ENCODE measurements around the gene SCN10A.

SCN10A gene

GRCh38 chr3:38720465-38720864 lies 95.6 kb downstream of the SCN10A start:
- DNase-seq (ENCODE audit: low read depth, low spot score): no peak

- no peak for DNase-seq (ENCODE audit: low read depth, low spot score)
These were observed 98.4 kb downstream of the SCN10A start for GRCh38 chr3:38717355-38718240.

GRCh38 chr3:38713121-38713520 lies 102.9 kb downstream of the SCN10A start:
- DNase-seq (ENCODE audit: low read depth, low spot score): no peak

GRCh38 chr3:38711321-38711720 lies 104.7 kb downstream of the SCN10A start:
- no peak for DNase-seq (ENCODE audit: low read depth, low spot score)

GRCh38 chr3:38707730-38708129 lies 108.3 kb downstream of the SCN10A start:
- no peak for DNase-seq (ENCODE audit: low read depth, low spot score)

- no peak for DNase-seq (ENCODE audit: low read depth, low spot score)
These were observed 109.1 kb downstream of the SCN10A start for GRCh38 chr3:38706961-38707360.

GRCh38 chr3:38702231-38702630 lies 113.8 kb downstream of the SCN10A start:
- DNase-seq (ENCODE audit: low read depth, low spot score): no peak

GRCh38 chr3:38698760-38699159 lies 117.3 kb downstream of the SCN10A start:
- no peak for DNase-seq (ENCODE audit: low read depth, low spot score)

GRCh38 chr3:38698061-38698460 lies 118.0 kb downstream of the SCN10A start:
- no peak for DNase-seq (ENCODE audit: low read depth, low spot score)

- no peak for DNase-seq (ENCODE audit: low read depth, low spot score)
These were observed 120.0 kb downstream of the SCN10A start for GRCh38 chr3:38696034-38696433.

- DNase-seq (ENCODE audit: low read depth, low spot score): no peak
These were observed 125.8 kb downstream of the SCN10A start for GRCh38 chr3:38690185-38690584.

- DNase-seq (ENCODE audit: low read depth, low spot score): no peak
These were observed 126.2 kb downstream of the SCN10A start for GRCh38 chr3:38689774-38690173.

GRCh38 chr3:38689346-38689745 lies 126.7 kb downstream of the SCN10A start:
- DNase-seq (ENCODE audit: low read depth, low spot score): no peak

GRCh38 chr3:38687321-38687720 lies 128.7 kb downstream of the SCN10A start:
- no peak for DNase-seq (ENCODE audit: low read depth, low spot score)

GRCh38 chr3:38684546-38684945 lies 131.5 kb downstream of the SCN10A start:
- DNase-seq (ENCODE audit: low read depth, low spot score): no peak

- no peak for DNase-seq (ENCODE audit: low read depth, low spot score)
These were observed 146.3 kb downstream of the SCN10A start for GRCh38 chr3:38669668-38670067.

- DNase-seq (ENCODE audit: low read depth, low spot score): no peak
These were observed 153.5 kb downstream of the SCN10A start for GRCh38 chr3:38662544-38662943.

GRCh38 chr3:38658841-38659240 lies 157.2 kb downstream of the SCN10A start:
- no peak for DNase-seq (ENCODE audit: low read depth, low spot score)

- no peak for DNase-seq (ENCODE audit: low read depth, low spot score)
These were observed 158.6 kb downstream of the SCN10A start for GRCh38 chr3:38657369-38657768.

GRCh38 chr3:38655708-38656300 lies 160.2 kb downstream of the SCN10A start:
- DNase-seq (ENCODE audit: low read depth, low spot score): no peak

GRCh38 chr3:38653685-38654537 lies 162.1 kb downstream of the SCN10A start:
- DNase-seq (ENCODE audit: low read depth, low spot score): no peak

GRCh38 chr3:38652934-38653333 lies 163.1 kb downstream of the SCN10A start:
- DNase-seq (ENCODE audit: low read depth, low spot score): no peak
